K562 (cell line): ENCODE data around the gene SLC22A12. TPM values are rescaled to one million over a fixed set of nuclear protein-coding genes. Genes with fewer than 3 reads are reported as not detected.

Experiments used
- ATAC-seq: fragments of 200-7000 bp; cut with Tn5 transposase; 3 replicates; pipeline ENCODE4 v1.9.1; 2020; ENCODE audit warnings: moderate library complexity
- BruUV-seq: library from RNA; stranded (reverse); fragments of 400-500 nt; replicated peaks from 2 replicates; lab custom pipeline; 2021; lab: Mats Ljungman, UMichigan
- CTCF ChIA-PET: fragments of 300-600 bp; formaldehyde crosslinking; extraction: SDS; loops from one replicate; lab custom pipeline; 2021; ENCODE audit warnings: low intra/inter-chr PET ratio; lab: Yijun Ruan, JAX
- POLR2A ChIA-PET: fragments of 300-600, 350-650 bp; sonication (Branson Sonifier 250); formaldehyde crosslinking; extraction: SDS; loops from one replicate; lab custom pipeline; 2021; ENCODE audit warnings: antibody characterized with exemption, inconsistent platforms; lab: Yijun Ruan, JAX
- DNase-seq, 4 experiments: peaks; one replicate each; pipeline versions ENCODE4 v3.0.0 to v3.0.0-alpha.2; 2011 to 2018; ENCODE audit warnings: low spot score in 3 of 4, mixed read lengths in 3 of 4; ENCODE audit errors: extremely low read depth in 1 of 4
- FAIRE-seq: peaks from 2 replicates; lab custom pipeline; 2011; peaks lifted over from hg19 to GRCh38; lab: Jason Lieb, UNC
- H2AFZ ChIP-seq: 2 replicates; pipeline ENCODE4 v1.6.0; 2011; ENCODE audit warnings: low read depth, low read length, control low read depth, inconsistent platforms
- H3K27ac ChIP-seq: fragments of 200-600 bp; 3 replicates; pipeline ENCODE4 v1.8.0; 2011; ENCODE audit warnings: low read depth, mild to moderate bottlenecking, control low read depth, inconsistent platforms, low read length, moderate library complexity, mixed read lengths; ENCODE audit errors: extremely low read depth
- H3K27me3 ChIP-seq, 2 experiments: fragments of 300-600 bp in 1 of 2; 2 replicates in 1 of 2; 3 replicates in 1 of 2; pipeline versions ENCODE4 v1.6.0 to v1.8.0; 2011; ENCODE audit warnings: inconsistent platforms in 2 of 2, low read length in 2 of 2, mild to moderate bottlenecking in 1 of 2, mixed read lengths in 1 of 2, moderate library complexity in 1 of 2; ENCODE audit not compliant: control insufficient read depth in 2 of 2, insufficient read depth in 2 of 2
- H3K36me3 ChIP-seq: fragments of 300-600 bp; 3 replicates; pipeline ENCODE4 v1.8.0; 2011; ENCODE audit warnings: mild to moderate bottlenecking, low read length, inconsistent platforms; ENCODE audit not compliant: control insufficient read depth, insufficient read depth
- H3K4me1 ChIP-seq, 2 experiments: fragments of 200-600 bp in 1 of 2; replicated peaks in 1 of 2; 2 replicates in 1 of 2; 3 replicates in 1 of 2; pipeline versions ENCODE4 v1.5.1 to v1.8.0; 2011; ENCODE audit warnings: inconsistent platforms in 2 of 2, low read length in 2 of 2, mild to moderate bottlenecking in 1 of 2, mixed read lengths in 1 of 2, moderate library complexity in 1 of 2; ENCODE audit not compliant: control insufficient read depth in 2 of 2, insufficient read depth in 2 of 2
- H3K4me2 ChIP-seq: 2 replicates; pipeline ENCODE4 v1.6.1; 2011; ENCODE audit warnings: low read length, control low read depth, inconsistent platforms, mixed read lengths; ENCODE audit not compliant: insufficient read depth
- H3K4me3 ChIP-seq: fragments of 200-600 bp; sonication (generic), shearing (Covaris generic); 2 replicates; pipeline ENCODE4 v1.5.1; 2016; ENCODE audit warnings: control low read depth, inconsistent platforms
- H3K79me2 ChIP-seq: fragments of 200-600 bp; 3 replicates; pipeline ENCODE4 v1.8.0; 2011; ENCODE audit warnings: low read length, inconsistent platforms; ENCODE audit not compliant: control insufficient read depth, insufficient read depth
- H3K9ac ChIP-seq, 2 experiments: 2 replicates each; pipeline versions ENCODE4 v1.6.0 to v1.6.1; 2011; ENCODE audit warnings: low read depth in 2 of 2, low read length in 2 of 2, control low read depth in 1 of 2, inconsistent platforms in 1 of 2, mild to moderate bottlenecking in 1 of 2, mixed read lengths in 1 of 2; ENCODE audit not compliant: insufficient read depth in 1 of 2
- H3K9me1 ChIP-seq: one replicate; pipeline ENCODE4 v1.6.0; 2011; ENCODE audit warnings: inconsistent platforms, mild to moderate bottlenecking, low read length, moderate library complexity; ENCODE audit not compliant: control insufficient read depth, insufficient read depth
- H3K9me3 ChIP-seq: replicated peaks from 2 replicates; pipeline ENCODE4 v1.5.1; 2011; ENCODE audit warnings: low read depth, low read length, inconsistent platforms; ENCODE audit not compliant: control insufficient read depth, insufficient read depth
- H4K20me1 ChIP-seq: replicated peaks from 2 replicates; pipeline ENCODE4 v1.6.1; 2011; ENCODE audit warnings: low read length, inconsistent platforms, mixed read lengths; ENCODE audit not compliant: control insufficient read depth, insufficient read depth
- EHMT2 ChIP-seq: fragments of 450-650 bp; IDR thresholded peaks from 2 replicates; pipeline ENCODE4 v1.6.1; 2018; ENCODE audit warnings: antibody characterized with exemption
- ELF4 ChIP-seq: fragments of 450-650 bp; formaldehyde crosslinking; IDR thresholded peaks from 2 replicates; pipeline ENCODE4 v1.4.0; 2022; ENCODE audit warnings: missing genetic modification characterization
- FOSL1 ChIP-seq: fragments of 200-800 bp; sonication (Bioruptor generic); conservative IDR thresholded peaks from 2 replicates; pipeline ENCODE4 v1.6.1; 2016; ENCODE audit warnings: missing genetic modification characterization, missing compliant biosample characterization
- FOXM1 ChIP-seq, 2 experiments: fragments of 450-650 bp in 1 of 2; sonication (generic) in 1 of 2; formaldehyde crosslinking in 1 of 2; IDR thresholded peaks; 2 replicates each; pipeline versions ENCODE4 v1.6.1 to v1.9.0; 2017 to 2022; ENCODE audit warnings: low read depth in 2 of 2, mild to moderate bottlenecking in 2 of 2, missing genetic modification reagents in 1 of 2, moderate library complexity in 1 of 2
- HNRNPH1 ChIP-seq: fragments of 200-400 bp; formaldehyde crosslinking; optimal IDR thresholded peaks from 2 replicates; pipeline ENCODE3; 2017; ENCODE audit warnings: low read depth, mild to moderate bottlenecking, low read length, moderate library complexity
- OTX1 ChIP-seq: fragments of 450-650 bp; formaldehyde crosslinking; IDR thresholded peaks from 2 replicates; pipeline ENCODE4 v1.4.0; 2022; ENCODE audit warnings: mild to moderate bottlenecking
- SPI1 ChIP-seq: IDR thresholded peaks from 2 replicates; pipeline ENCODE4 v1.6.1; 2011; ENCODE audit warnings: low read depth, low read length, control low read depth, borderline replicate concordance
- WGBS: fragments of 100-300 bp; shearing (Covaris generic); methylation state at CpG from one replicate; pipeline ENCODE4 v1.1.6; 2016; ENCODE audit warnings: low coverage, mixed read lengths; ENCODE audit not compliant: insufficient coverage; ENCODE audit errors: missing lambda C conversion rate; 5-methylcytosine and 5-hydroxymethylcytosine counted together
- in situ Hi-C: fragments of 300-500 bp; cut with MboI; formaldehyde crosslinking; loops from 4 replicates; pipeline ENCODE4 v1.15.0; 2018; ENCODE audit warnings: inconsistent platforms, mixed read lengths
- intact Hi-C: fragments of 100-400 bp; cut with micrococcal nuclease; formaldehyde crosslinking; loops from 2 replicates; pipeline ENCODE4 v1.14.2; 2022
- polyA plus RNA-seq, 8 experiments: library from polyadenylated mRNA; depleted of rRNA in 4 of 8; stranded (reverse) in 5 of 8; unstranded in 3 of 8; fragments of >200 nt; fragmentation: Nextera tagmentation in 2 of 8; fragmentation: Illumina TruSeq in 1 of 8; extraction: Ambion mirVana in 2 of 8; extraction: Trizol in 1 of 8; gene quantifications; 2 replicates each; pipeline versions ENCODE4 v1.2.1 to v1.2.3, GENCODE V29; 2011 to 2014; ENCODE audit warnings: inconsistent platforms in 1 of 8, missing spikeins in 1 of 8
- total RNA-seq, 7 experiments: library from RNA; depleted of rRNA in 6 of 7; stranded (reverse); fragments of >200 nt in 6 of 7; fragmentation: Illumina TruSeq in 2 of 7; extraction: Trizol in 2 of 7; gene quantifications; 2 replicates each; pipeline versions ENCODE4 v1.2.1 to v1.2.3, GENCODE V29; 2011 to 2021; ENCODE audit warnings: low replicate concordance in 1 of 7

The SLC22A12 gene
- total and polyA plus RNA-seq, 9 of the 15 experiments (the other 6 are each of a cell fraction or from before 2014, with no cell fraction given): not detected

DNA sequence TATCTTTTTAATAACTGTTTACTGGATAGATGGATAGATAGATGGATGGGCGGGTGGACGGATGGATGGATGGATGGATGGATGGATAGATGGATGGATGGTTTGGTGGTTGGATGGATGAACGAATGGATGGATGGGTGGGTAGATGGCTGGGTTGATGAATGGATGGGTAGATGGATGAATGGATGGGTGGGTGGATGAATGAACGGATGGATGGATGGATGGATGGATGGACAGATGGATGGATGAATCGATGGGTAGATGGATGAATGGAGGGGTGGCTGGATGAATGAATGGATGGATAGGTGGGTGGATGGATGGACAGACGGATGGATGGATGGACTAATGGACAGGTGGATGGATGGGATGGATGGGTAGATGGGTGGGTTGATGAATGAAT, 13.8 kb upstream of the SLC22A12 start:
- H3K9me1 ChIP-seq: no peaks in the 10 kb centered on the region
- no peak for DNase-seq
- POLR2A ChIA-PET: no interaction called here
- in situ Hi-C loops: no loop called here
- no peak overlapping the region for H3K27ac ChIP-seq
- TF ChIP-seq EHMT2 (peak; percentile 52; the same call in 1 of the 2 replicates), HNRNPH1 (no peak), SPI1 (no peak), FOXM1 (IDR thresholded peaks at IDR 0.05; ENCODE audit: low read depth) (no peak), FOXM1 (CRISPR knock-in tag; IDR thresholded peaks at IDR 0.05; ENCODE audit: low read depth) (no peak), ELF4 (CRISPR knock-in tag) (0 out of 2 replicates have a peak, but pooled peaks have one; percentile 38), FOSL1 (tag) (no peak), OTX1 (CRISPR knock-in tag) (0 out of 2 replicates have a peak, but pooled peaks have one; percentile 47)
- TF ChIP-seq, all 486 proteins: peak for 3
- Histone ChIP-seq H4K20me1 (no peaks in the 10 kb centered on the region), H3K4me2 (no peak overlapping the region), H3K4me3 (no peak overlapping the region), H3K9me3 (no peaks in the 10 kb centered on the region), H3K79me2 (no peaks in the 10 kb centered on the region), H3K9ac (no peak overlapping the region), H3K27me3 (peaks cover 14 to 53% of the 10 kb centered on the region in 2 experiments), H3K36me3 (no peaks in the 10 kb centered on the region), H2AFZ (no peak overlapping the region), H3K4me1 (peaks cover 3 to 10% of the 10 kb centered on the region in 2 experiments; a peak in 3 of 5 replicates)
- CTCF ChIA-PET: no interaction called here
- BruUV-seq: no TSS peak
- intact Hi-C loops: no loop called here
- ATAC-seq (no peak), FAIRE-seq (no peak)
- 2% methylated on average over 6 of the region's 6 CpGs for WGBS
